Forelimb muscle (tissue), 1 donor: ENCODE measurements around the gene TPRG1. TPM values are rescaled to one million over a fixed set of nuclear protein-coding genes. Genes with fewer than 3 reads are reported as not detected.

Source experiments
- DNase-seq: peaks from one replicate; pipeline ENCODE4 v3.0.0-alpha.2; 2013; ENCODE audit warnings: low read depth
- polyA plus RNA-seq: library from polyadenylated mRNA; unstranded; fragments of 120-200 nt; gene quantifications from one replicate; pipeline ENCODE4 v1.2.1, GENCODE V29; 2013; ENCODE audit not compliant: insufficient read length

The TPRG1 gene
- polyA plus RNA-seq, 1 donor, result 2.7 TPM

GRCh38 chr3:189353318-189353965 is 181.7 kb downstream of the TPRG1 start:
- no peak for DNase-seq

- DNase-seq, result no peak
Observed at GRCh38 chr3:189353988-189354889, 182.5 kb downstream of the TPRG1 start.

GRCh38 chr3:189355115-189355480 is 183.3 kb downstream of the TPRG1 start:
- no peak for DNase-seq

- DNase-seq, result no peak
Observed at GRCh38 chr3:189355481-189356201, 183.9 kb downstream of the TPRG1 start.

- DNase-seq, result no peak
Observed at GRCh38 chr3:189360291-189360690, 188.5 kb downstream of the TPRG1 start.

GRCh38 chr3:189361103-189361835 is 189.5 kb downstream of the TPRG1 start:
- no peak for DNase-seq

GRCh38 chr3:189363590-189364255 is 192.0 kb downstream of the TPRG1 start:
- DNase-seq, result no peak

GRCh38 chr3:189365609-189366564 is 194.1 kb downstream of the TPRG1 start:
- DNase-seq, result no peak

- DNase-seq, result no peak
Observed at GRCh38 chr3:189368384-189368783, 196.6 kb downstream of the TPRG1 start.

GRCh38 chr3:189369636-189370035 is 197.9 kb downstream of the TPRG1 start:
- DNase-seq, result no peak

- DNase-seq, result no peak
Observed at GRCh38 chr3:189372243-189372642, 200.5 kb downstream of the TPRG1 start.
